ENCODE measurements around the gene CANT1.

Gene CANT1

DNA sequence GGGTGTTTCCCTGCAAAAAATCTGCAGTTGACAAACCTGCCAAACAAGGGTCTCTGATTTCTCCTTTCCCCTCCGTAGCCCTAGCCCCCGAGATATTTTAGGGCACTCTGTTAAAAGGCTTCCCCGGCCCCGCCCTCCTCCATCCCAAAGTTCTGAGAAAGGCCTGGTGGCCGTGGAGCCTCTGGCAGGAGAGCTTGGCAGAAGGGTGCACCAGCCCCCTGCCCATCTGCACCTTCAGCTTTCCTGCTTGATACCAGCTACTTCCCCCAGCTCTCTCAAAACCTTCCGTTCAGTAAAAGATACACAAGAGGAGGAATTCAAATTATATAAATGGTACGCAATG is 711 bp upstream of the CANT1 start:
- no peak for DNase-seq

DNA sequence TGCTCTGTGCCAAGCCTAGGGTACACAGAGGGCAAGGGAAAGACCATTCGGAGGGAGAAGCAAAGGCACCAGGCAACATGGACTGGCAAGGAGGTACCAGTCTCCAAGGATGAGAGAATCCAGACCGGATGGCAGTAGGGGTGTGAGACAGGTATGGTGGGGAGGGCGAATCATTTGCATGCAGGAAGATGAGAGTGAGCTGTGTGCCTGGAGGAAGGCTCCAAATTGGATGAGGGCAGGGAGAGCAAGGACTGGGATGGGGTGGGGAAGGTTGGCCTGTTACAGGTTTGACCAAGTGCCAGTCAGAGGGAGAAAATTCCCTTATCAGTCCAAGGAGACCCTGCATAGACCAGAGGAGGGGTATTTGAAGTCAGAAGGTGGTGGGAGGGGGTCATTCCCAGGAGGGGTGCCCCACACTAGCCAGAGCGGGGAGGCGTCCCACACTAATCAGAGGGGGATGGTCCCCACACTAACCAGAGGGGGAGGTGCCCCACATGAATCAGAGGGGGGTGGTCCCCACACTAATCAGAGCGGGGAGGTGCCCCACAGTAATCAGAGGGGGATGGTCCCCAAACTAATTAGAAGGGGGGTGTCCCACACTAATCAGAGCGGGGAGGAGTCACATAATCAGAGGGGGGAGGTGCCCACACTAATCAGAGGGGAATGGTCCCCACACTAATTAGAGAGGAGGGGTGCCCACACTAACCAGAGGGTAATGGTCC is 737 bp downstream of the CANT1 start:
- DNase-seq: no peak

DNA sequence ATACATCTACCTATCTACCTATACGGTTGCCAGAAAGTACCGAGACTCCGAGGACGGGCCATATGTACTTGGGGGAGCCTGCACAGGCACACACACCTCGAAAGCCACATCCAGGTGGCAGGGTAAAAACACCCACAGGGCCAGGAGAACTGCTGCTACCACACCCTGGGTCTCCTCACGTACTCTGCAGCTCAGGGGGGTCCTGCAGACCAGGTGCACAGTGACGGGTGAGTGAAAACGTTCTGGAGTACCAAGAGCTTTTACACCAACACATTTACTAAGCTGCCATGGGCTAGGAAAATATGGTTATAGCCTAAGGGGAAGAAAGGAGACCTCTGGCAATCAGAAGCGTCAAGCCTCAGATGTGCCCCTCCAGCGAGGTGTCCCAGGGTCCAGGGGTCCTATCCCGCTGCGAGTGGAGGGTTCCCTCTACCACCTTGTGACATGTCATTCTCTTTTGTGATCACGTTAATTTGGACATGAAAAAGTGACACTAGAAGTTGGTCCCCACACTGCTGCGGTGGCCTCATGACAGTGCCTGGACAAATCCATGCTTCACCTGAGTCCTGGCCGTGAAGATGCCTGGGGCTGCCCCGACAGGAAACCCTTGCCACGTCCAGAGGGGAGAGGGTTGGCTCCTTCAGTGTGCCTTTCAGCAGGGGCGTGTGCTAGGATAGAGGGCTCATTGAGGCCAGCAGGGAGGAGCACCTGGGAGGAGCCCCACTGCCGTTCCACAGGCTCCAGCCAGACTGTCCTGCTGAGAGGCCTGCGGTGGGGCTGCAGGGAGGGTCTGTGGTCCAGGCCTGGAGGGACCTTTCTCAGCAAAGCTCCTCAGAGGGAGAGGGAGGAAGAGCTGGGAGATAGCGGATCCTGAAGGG is 1.8 kb downstream of the CANT1 start:
- DNase-seq: no peak

DNA sequence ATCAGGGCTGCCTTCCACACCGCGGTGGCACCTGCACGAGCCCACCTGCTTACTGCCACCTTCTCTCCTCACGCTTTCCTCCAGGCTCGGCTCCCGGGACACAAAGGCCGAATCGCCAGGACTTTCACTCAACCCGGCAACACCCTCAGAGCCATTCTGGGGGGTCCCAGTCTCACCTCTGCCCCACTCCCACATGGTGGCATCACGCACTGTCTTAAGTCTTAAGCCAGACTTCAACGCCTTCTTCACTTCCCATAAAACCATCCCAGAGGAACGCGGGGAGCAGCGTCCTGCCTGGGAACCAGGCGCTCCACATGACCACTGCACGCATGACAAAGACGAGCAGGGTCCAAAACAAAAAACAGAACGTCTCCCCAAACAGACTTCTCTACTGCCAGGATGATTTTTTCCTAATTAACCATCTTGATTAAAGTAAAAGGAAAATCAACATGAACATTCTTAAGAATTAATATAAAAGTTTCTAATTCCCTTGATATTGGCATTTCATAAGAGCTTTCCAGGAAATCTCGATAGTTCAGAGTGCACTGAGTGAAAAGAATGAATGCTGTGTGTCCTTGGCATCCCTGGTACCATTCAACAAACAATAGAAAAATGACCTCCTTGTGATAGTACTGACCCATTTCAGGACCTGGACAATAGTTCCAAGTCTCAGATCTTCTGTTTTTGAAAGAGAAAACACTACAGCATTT is 2.6 kb downstream of the CANT1 start:
- DNase-seq: no peak

DNA sequence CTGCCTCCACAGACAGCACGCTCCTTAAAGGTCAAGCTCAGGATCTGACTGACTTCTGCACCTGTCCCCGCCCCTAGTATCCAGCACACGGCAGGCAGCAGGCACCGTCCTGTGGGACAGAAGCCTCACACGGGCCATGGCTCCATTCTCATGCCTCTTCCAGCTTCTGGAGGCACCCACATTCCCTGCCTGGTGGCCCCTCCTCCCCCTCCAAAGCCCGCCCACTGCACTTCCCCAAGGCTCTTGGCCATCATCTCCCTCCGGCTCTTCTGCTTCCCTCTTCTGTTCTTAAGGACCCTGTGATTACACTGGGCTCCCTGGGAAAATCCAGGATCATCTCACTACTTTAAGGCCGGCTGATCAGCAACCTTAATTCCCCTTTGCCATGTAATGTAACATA is 3.5 kb downstream of the CANT1 start:
- no peak for DNase-seq

DNA sequence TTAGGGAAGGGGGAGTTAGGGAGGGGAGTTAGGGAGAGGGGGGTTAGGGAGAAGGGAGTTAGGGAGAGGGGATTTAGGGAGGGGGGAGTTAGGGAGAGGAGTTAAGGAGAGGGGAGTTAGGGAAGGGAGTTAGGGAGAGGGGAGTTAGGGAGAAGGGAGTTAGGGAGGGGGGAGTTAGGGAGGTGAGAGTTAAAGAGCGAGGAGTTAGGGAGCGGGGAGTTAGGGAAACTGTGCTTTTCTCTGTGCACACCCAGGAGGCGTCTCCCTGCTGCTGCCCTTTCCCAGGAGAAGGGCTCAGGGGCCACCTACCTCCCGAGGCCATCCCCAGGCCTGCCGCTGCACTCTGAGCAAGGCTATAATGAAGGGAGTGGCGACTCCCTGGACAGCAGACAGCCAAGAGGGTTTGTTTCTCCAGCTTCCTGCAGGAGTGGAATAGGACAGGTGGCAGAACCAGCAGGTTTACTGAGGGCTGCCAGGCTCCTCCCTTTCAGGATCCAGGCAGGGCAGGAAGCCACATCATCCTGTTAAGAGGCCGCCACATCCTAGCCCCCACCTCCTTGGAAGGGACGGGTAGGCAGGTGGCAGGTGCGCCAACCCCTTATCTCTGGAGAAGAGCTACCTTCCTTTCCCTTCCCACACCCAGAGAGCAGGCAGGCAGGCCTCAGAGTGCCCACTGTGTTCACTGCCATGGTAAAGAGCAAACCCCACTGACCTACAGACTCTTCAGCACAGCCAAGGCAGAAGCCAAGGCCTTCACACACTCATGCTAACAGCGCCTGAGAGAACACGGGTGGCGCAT is 4.3 kb downstream of the CANT1 start:
- DNase-seq: no peak

DNA sequence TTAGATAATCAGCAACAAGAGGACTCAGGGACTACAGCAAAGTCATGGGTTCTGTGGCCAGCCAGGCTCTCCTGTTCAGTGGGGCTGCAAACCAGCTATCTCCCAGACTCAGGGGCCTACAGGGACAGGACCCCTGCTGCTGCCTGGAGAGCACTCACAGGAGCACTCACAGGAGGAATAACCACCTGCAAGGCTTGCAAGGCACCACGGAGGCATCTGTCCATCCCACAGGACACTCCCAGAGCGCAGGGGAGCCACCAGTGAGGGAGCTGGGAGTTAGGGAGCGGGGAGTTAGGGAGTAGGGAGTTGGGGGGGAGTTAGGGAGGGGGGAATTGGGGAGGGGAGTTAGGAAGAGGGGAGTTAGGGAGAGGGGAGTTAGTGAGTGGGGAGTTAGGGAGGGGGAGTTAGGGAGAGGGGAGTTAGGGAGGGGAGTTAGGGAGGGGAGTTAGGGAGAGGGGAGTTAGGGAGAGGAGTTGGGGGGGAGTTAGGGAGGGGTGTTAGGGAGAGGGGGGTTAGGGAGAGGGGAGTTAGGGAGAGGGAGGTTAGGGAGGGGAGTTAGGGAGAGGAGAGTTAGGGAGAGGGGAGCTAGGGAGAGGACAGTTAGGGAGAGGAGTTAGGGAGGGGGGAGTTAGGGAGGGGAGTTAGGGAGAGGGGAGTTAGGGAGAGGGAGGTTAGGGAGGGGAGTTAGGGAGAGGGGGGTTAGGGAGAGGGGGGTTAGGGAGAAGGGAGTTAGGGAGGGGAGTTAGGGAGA is 5.7 kb downstream of the CANT1 start:
- no peak for DNase-seq

DNA sequence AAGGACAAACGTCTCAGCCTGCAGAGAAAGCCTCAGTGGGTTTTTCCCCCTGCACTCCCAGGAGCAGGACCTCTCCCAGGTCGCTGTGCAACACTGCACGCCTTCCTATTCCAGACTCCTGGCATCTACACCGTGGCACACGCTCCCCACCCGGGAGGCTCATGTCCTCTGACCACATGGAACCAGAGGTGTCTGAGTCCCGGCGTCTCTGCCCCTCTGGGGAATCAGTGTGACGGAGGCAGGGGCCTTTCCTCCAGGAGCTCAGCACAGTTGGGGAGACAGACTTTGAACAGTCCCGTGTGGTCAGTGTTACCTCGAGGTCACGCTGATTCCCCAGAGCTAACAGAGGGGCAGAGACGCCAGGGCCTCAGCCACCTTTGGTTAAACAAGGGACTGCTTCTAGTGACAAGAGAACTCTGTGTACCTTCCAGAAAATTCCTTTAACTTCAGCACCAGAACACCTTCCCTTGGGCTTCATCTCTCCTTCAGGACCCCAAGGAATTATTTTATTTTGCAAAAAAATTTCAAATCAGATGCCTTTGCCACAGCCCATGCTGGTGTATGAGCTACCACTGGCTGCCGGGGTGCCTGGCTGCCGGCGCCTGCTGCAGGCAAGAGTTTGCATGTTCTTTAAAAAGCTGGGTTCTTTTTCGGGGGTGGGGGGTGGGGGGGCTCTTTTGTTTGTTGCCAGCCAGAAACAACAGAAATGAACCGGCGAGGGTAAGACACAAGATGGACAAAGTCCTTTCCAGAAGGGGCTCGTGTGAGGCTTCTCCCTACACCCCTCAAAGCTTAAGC is 6.6 kb downstream of the CANT1 start:
- no peak for DNase-seq

DNA sequence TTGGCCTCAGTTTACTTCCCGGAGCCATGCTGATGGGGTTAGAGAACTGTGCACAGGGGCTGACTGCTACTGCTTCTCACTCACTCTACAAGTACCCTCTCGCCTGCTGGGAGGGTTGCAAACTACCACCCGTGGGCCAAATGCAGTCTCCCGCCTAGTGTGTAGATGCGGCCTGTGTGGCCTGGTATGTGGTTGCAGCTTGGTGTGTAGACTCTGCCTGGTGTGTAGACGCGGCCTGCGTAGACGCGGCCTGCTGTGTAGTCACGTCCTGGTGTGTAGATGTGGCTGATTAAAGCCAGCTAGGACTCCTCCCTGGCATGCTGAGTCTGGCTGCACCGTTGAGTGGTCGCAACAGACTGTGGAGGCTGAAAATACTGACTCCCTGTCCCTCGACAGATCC is 7.3 kb downstream of the CANT1 start:
- DNase-seq: no peak

DNA sequence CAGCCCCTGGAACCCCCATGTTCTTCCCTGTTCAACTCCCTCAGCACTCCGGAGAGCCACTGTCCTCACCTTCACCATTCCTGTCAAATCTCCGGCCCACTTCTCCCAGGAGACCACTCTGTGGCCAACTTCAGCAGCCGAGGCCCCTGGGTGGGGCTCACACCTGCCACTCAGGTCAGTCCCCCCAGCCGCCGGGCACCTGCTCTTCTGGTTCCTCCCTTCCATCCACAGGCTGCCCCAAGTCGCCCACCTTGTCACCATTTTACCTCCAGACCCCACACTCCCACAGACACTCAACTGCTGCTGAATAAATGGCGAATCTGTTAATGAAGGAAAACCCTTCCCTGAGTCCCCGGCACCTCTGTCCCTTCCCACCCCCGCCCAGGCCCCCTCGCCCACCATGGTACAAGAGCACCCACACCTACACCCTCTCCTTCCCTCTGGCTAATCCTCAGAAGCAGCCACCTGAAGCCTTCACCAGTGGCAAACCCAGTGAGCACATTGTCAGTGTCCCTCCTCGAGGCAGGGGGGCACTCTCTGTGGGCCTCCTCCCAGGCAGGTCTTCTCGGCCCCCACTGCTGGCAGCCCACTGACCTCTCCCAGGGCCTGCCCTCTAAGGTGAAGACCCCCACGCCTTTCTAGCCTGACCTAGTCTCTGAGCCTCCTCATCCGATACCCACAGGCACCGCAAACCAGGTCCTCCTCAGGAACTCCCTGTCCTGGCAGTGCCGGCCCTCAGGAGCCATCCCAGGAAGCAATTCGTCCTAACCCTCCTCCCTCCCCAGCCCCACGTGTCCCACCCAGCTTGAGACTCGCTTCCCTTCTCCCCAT is 8.2 kb downstream of the CANT1 start:
- no peak for DNase-seq

DNA sequence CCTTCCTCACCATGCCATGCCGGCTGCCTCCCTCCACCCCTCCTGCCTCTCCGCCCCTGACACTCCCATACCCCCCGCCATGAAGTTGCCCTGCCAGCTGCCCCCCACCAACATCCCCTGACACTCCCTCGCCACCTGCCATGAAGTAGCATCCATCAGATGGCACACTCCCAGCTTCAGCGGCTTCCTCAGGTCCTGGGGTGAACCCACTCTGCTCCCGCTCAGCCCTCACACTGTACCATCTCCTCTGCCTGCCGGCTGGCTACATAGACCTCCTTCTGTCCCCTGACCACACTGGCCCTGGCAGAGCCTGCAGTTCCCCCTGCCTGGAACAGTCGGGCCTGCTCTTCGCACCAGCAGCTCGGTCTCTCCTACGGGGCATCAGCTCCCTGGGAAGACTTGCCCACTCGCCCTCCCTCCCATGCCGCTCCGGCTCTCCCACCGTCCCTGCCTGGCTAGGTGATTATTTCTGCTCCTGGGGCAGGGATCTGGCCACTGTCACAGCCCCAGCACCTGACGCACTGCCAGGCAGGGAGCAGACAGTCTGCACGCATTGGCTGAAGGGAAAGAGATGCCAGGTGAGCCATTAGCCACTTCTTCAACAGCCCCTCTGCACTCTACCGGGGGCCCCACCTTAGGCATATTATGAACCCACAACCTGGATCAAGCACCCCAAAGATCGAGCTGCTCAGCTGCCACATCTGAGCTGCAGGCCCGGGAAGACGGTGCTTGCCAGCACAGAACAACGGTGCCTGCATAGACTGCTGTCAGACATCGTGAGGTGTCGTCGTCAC is 9.0 kb downstream of the CANT1 start:
- no peak for DNase-seq

DNA sequence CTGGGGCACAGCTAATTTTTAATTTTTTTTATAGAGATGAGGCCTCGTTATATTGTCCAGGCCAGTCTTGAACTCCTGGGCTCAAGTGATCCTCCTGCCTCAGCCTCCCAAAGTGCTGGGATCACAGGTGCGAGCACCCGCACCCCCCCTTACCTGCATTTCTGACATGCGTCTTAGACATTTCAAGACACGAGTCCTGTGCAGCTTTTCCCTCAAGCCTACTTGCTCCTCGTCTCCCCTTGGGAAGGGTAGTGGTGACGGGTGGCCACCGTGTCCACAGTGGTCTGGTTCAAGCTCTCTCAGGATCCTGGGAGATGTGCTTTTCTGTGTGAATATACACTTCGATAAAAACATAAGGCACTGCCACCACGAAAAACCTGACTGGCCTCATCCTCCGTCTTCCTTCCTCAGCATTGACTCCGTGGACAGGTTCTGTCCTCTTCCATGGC is 9.6 kb downstream of the CANT1 start:
- no peak for DNase-seq

DNA sequence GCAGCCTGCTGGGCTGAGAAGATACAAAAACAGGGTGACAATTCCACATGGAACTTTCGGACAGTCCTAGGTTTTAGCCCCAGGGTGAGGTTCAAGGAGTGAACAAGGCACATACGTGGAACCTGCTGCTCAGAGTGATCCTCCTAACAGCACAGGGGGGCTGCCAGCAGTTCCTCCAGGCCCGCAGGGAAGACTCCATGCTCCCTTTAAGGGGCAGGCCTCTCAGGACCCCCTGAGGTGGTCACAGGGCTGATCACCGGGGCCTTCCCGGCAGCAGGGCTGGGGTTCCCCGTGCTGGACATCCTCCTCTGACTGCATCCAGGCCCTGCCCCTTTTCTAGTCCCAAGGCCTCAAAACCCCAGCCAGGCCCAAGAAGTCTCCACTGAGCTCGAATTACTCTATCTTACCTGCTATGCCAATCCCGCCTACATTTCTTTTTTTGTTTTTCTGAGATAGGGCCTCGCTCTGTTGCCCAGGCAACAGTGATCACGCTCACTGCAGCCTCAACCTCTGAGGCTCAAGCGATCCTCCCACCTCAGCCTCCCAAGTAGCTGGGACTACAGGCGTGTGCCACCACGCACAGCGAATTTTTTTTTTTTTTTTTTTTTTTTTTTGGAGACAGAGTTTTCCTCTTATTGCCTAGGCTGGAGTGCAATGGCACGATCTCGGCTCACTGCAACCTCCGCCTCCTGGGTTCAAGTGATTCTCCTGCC is 10.4 kb downstream of the CANT1 start:
- no peak for DNase-seq

DNA sequence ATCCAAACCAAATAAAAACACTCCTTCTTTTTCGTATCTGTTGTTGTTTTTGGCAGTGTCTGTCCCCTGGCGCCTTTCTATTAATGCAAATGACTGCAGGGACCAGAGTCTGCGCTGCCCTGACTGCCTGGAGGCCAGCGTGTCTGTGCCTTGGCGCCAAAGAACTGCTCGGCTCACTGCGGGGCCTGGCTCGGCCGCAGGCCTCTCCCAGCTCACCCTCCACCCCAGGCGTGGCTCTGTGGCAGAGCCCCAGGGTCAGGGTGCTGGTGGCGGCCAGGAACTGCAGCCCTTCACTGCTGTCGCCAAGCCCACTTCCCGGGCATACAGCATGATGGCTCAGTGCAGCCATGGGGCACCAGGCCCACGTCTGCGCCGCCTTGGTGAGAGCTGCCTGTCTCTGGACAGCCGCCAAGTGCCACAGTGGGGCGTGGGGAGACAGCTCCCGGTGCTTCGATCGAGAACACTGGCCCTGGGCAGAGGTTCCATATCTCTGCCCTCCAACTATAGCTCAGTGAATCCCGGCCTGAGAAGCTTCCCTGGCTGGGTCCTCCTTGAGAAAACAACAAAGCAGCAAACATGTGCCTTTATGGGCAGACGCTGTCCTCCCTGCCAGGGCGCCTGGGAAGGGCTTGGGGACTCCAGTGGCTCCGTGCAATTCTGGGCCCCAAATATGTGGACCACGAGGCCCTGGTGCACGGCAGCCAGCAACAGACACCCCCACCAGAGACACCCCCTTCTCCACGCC is 11.1 kb downstream of the CANT1 start:
- DNase-seq: peak in 7 of 58 donors; percentile 17 to 58 (median 41)

DNA sequence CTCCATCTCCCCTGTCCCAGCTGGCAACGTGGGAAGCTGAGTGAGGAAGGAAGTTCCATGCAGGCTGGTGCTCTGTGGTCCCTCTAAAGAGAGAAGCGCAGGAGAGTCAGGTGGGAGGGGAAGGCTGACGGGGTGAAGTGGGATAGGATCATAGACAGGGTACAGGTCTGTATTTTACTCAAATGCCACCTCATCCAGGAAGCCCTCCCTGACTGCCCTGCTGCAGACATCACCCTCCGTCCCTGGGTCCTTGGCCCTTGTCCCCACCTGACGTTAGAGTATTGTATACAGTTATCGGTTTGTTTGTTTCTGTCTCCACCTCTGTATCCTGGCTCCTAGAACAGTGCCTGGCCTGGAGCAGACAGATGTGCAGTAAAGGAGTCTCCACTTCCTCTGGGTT is 11.7 kb downstream of the CANT1 start:
- no peak for DNase-seq

DNA sequence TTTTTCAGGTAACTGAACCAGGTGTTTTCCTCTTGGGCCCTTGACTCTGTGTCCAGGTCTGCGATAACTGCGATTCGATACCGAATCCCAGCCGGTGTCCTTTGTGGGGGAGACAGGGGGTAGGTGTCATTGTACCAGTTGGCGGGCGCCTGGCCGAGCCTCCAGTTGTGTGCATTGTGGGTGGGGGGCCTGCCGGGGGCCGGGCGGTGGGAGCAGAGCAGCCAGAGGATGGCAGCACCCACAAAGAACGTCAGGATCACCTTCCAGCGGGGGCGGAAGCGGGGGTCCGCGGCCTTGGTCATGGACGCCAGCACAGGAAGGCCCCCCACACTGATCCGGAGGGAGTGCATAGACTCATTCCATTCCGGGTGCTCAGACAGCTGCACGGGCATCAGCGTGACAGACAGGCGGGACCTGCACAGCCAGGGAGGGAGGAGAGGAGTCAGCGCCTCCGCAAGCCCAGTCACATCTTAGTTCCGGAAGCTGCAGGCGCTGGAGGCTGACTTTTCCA is 12.3 kb downstream of the CANT1 start:
- DNase-seq: no peak

Data from anterior cingulate cortex (tissue), 58 donors.